H1 (cell line): ENCODE measurements around the gene RAB3B.

Experiments used
- ASH2L ChIP-seq: fragments of 200-600, 300-600 bp; sonication (generic); IDR thresholded peaks from one replicate; pipeline ENCODE4 v1.7.1; 2017; ENCODE audit warnings: low read length
- BACH1 ChIP-seq: IDR thresholded peaks from 2 replicates; pipeline ENCODE4 v1.6.1; 2012; ENCODE audit warnings: low read length, improper control_type of control experiment
- CBX8 ChIP-seq: fragments of 300-800, 300-1000 bp; sonication (generic); IDR thresholded peaks from 2 replicates; pipeline ENCODE4 v1.7.1; 2016; ENCODE audit warnings: low read depth, low read length, borderline replicate concordance
- CHD2 ChIP-seq: IDR thresholded peaks from 2 replicates; pipeline ENCODE4 v1.6.1; 2012; ENCODE audit warnings: low read length, improper control_type of control experiment
- CTCF ChIP-seq, 3 experiments: IDR thresholded peaks; 1 replicate in 2 of 3; 2 replicates in 1 of 3; pipeline versions ENCODE4 v1.5.1 to v1.6.1; 2011; ENCODE audit warnings: low read length in 3 of 3, mild to moderate bottlenecking in 3 of 3, inconsistent platforms in 2 of 3, low read depth in 1 of 3, moderate library complexity in 1 of 3; ENCODE audit not compliant: insufficient read depth in 1 of 3; ENCODE audit errors: control extremely low read depth in 1 of 3
- EP300 ChIP-seq, 2 experiments: IDR thresholded peaks; 1 replicate in 1 of 2; 2 replicates in 1 of 2; pipeline ENCODE4 v1.6.1; 2011 to 2012; ENCODE audit warnings: low read depth in 2 of 2, low read length in 2 of 2, mild to moderate bottlenecking in 2 of 2, borderline replicate concordance in 1 of 2, inconsistent platforms in 1 of 2, moderate library complexity in 1 of 2
- EZH2 ChIP-seq: fragments of 200-600 bp; sonication (generic); IDR thresholded peaks from 2 replicates; pipeline ENCODE4 v1.7.1; 2012; ENCODE audit warnings: low read depth, mild to moderate bottlenecking, moderate library complexity, low read length, inconsistent platforms; ENCODE audit not compliant: severe bottlenecking
- POLR2A ChIP-seq, 2 experiments: IDR thresholded peaks; 1 replicate in 1 of 2; 2 replicates in 1 of 2; pipeline ENCODE4 v1.6.1; 2011; ENCODE audit warnings: low read depth in 2 of 2, low read length in 2 of 2, mild to moderate bottlenecking in 2 of 2; ENCODE audit errors: control extremely low read depth in 1 of 2
- POLR2AphosphoS5 ChIP-seq: IDR thresholded peaks from 2 replicates; pipeline ENCODE4 v1.6.1; 2011; ENCODE audit warnings: low read depth, low read length
- RAD21 ChIP-seq, 2 experiments: IDR thresholded peaks in 1 of 2; conservative IDR thresholded peaks in 1 of 2; 2 replicates each; pipeline ENCODE4 v1.6.1; 2011; ENCODE audit warnings: low read depth in 2 of 2, low read length in 2 of 2, improper control_type of control experiment in 1 of 2, inconsistent platforms in 1 of 2, mild to moderate bottlenecking in 1 of 2, moderate library complexity in 1 of 2
- SRF ChIP-seq: IDR thresholded peaks from 2 replicates; pipeline ENCODE4 v1.6.1; 2011; ENCODE audit warnings: mild to moderate bottlenecking, low read depth, low read length, moderate library complexity
- TAF7 ChIP-seq: optimal IDR thresholded peaks from 2 replicates; pipeline ENCODE3; 2011; ENCODE audit warnings: low read depth, mild to moderate bottlenecking, inconsistent platforms, low read length, moderate library complexity, borderline replicate concordance
- YY1 ChIP-seq: IDR thresholded peaks from 2 replicates; pipeline ENCODE4 v1.6.1; 2011; ENCODE audit warnings: low read depth, mild to moderate bottlenecking, low read length
- TF ChIP-seq, protein P1 (sequence below): IDR thresholded peaks from 2 replicates; pipeline ENCODE4 v1.6.1; 2012; ENCODE audit warnings: low read length, inconsistent platforms

GRCh38 chr1:51908499-51908898 is 82.0 kb downstream of the RAB3B start:
- TF ChIP-seq CTCF (IDR thresholded peaks at IDR 0.05; ENCODE audit: control extremely low read depth in 1 of 3, insufficient read depth in 1 of 3, low read depth in 1 of 3, low read length in 3 of 3): no peak
- no peak for TF ChIP-seq EZH2
- TF ChIP-seq POLR2A (IDR thresholded peaks at IDR 0.05; ENCODE audit: control extremely low read depth in 1 of 2, low read depth in 2 of 2, low read length in 2 of 2): no peak
- TF ChIP-seq ASH2L: no peak
- TF ChIP-seq EP300 (IDR thresholded peaks at IDR 0.05; ENCODE audit: borderline replicate concordance in 1 of 2, low read depth in 2 of 2, low read length in 2 of 2): no peak
- TF ChIP-seq TAF7: no peak
- no peak for TF ChIP-seq CHD2
- TF ChIP-seq BACH1: no peak
- no peak for TF ChIP-seq SRF
- TF ChIP-seq RAD21 (IDR thresholded peaks at IDR 0.05 in 1 of 2, conservative IDR thresholded peaks at IDR 0.05 in 1 of 2; ENCODE audit: low read depth in 2 of 2, low read length in 2 of 2): no peak
- TF ChIP-seq POLR2AphosphoS5: no peak
- TF ChIP-seq, protein P1, sequence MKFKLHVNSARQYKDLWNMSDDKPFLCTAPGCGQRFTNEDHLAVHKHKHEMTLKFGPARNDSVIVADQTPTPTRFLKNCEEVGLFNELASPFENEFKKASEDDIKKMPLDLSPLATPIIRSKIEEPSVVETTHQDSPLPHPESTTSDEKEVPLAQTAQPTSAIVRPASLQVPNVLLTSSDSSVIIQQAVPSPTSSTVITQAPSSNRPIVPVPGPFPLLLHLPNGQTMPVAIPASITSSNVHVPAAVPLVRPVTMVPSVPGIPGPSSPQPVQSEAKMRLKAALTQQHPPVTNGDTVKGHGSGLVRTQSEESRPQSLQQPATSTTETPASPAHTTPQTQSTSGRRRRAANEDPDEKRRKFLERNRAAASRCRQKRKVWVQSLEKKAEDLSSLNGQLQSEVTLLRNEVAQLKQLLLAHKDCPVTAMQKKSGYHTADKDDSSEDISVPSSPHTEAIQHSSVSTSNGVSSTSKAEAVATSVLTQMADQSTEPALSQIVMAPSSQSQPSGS: no peak
- TF ChIP-seq YY1: no peak
- no peak for TF ChIP-seq CBX8
